OCI-LY3 (cell line): Measurements from ENCODE around the gene NR1H3.

Experiments used
- H2AFZ ChIP-seq: fragments of 200-600, 300-600 bp; shearing (Covaris generic); 2 replicates; pipeline ENCODE4 v1.6.0; 2014; ENCODE audit warnings: antibody characterized with exemption, low read depth, low read length
- H3K27ac ChIP-seq: fragments of 200-600, 300-600 bp; sonication (generic); 2 replicates; pipeline ENCODE4 v1.5.1; 2014; ENCODE audit warnings: mild to moderate bottlenecking, low read length, moderate library complexity, mixed read lengths
- H3K27me3 ChIP-seq: fragments of 200-600, 300-600 bp; sonication (generic); 2 replicates; pipeline ENCODE4 v1.6.1; 2014; ENCODE audit warnings: low read depth, low read length, mixed read lengths
- H3K36me3 ChIP-seq: fragments of 200-600, 300-600 bp; sonication (generic); replicated peaks from 2 replicates; pipeline ENCODE3; 2014; ENCODE audit warnings: low read depth, low read length, mixed read lengths
- H3K4me1 ChIP-seq: fragments of 300-600, 200-600 bp; sonication (generic); 2 replicates; pipeline ENCODE4 v1.6.1; 2014; ENCODE audit warnings: low read length, mixed read lengths
- H3K4me2 ChIP-seq: fragments of 200-600, 300-600 bp; sonication (generic); 2 replicates; pipeline ENCODE4 v1.6.1; 2014; ENCODE audit warnings: low read length, mixed read lengths
- H3K4me3 ChIP-seq: fragments of 300-600, 200-600 bp; sonication (generic); 2 replicates; pipeline ENCODE4 v1.5.1; 2014; ENCODE audit warnings: antibody characterized with exemption, mild to moderate bottlenecking, low read length, moderate library complexity
- H3K79me2 ChIP-seq: fragments of 300-600, 200-600 bp; shearing (Covaris generic); 2 replicates; pipeline ENCODE4 v1.6.1; 2014; ENCODE audit warnings: mild to moderate bottlenecking, low read length, mixed read lengths
- H3K9ac ChIP-seq: fragments of 300-600, 200-600 bp; shearing (Covaris generic); 2 replicates; pipeline ENCODE4 v1.6.0; 2014; ENCODE audit warnings: mild to moderate bottlenecking, low read length, moderate library complexity
- H3K9me3 ChIP-seq: fragments of 200-600, 300-600 bp; shearing (Covaris generic); 2 replicates; pipeline ENCODE4 v1.6.1; 2014; ENCODE audit warnings: low read length, mixed read lengths; ENCODE audit not compliant: insufficient read depth
- H4K20me1 ChIP-seq: fragments of 200-600, 300-600 bp; sonication (generic); 2 replicates; pipeline ENCODE4 v1.6.1; 2016; ENCODE audit warnings: low read length, mixed read lengths; ENCODE audit not compliant: insufficient read depth
- EZH2phosphoT487 ChIP-seq: fragments of 200-600 bp; shearing (Covaris generic); IDR thresholded peaks from 2 replicates; pipeline ENCODE4 v1.6.1; 2018; ENCODE audit warnings: antibody characterized with exemption, mixed run types, low read depth
- TF ChIP-seq, protein P1 (sequence below): fragments of 200-600, 300-600 bp; sonication (generic); IDR thresholded peaks from 2 replicates; pipeline ENCODE4 v1.5.1; 2014; ENCODE audit warnings: antibody characterized with exemption, low read length, low read depth

NR1H3 gene

DNA sequence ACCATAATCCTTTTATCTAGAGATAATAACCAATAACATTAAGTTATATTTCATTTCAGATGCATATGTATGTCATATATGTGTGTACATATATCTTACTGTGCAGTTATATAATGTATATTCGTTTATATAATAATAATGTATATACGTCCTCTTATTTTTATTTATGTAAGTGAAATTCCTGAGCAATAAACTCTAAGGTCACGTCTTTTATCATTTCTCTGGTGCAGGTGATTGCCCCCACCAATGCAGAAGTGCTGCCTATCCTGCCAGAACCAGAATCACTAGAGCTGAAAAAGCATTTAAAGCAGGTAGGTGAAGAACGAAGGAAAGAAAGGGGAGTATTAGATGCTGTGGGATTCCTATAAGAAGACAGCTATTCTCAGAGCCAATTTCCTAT, 21.0 kb downstream of the NR1H3 start:
- H3K27me3 ChIP-seq, result no peaks in the 10 kb centered on the region
- H3K4me3 ChIP-seq, result no peak overlapping the region
- no peak overlapping the region for H3K4me2 ChIP-seq
- H3K9ac ChIP-seq, result no peak overlapping the region
- H3K79me2 ChIP-seq, result peaks cover 6% of the 10 kb centered on the region
- no peaks in the 10 kb centered on the region for H4K20me1 ChIP-seq
- no peak for TF ChIP-seq EZH2phosphoT487
- TF ChIP-seq, protein P1, sequence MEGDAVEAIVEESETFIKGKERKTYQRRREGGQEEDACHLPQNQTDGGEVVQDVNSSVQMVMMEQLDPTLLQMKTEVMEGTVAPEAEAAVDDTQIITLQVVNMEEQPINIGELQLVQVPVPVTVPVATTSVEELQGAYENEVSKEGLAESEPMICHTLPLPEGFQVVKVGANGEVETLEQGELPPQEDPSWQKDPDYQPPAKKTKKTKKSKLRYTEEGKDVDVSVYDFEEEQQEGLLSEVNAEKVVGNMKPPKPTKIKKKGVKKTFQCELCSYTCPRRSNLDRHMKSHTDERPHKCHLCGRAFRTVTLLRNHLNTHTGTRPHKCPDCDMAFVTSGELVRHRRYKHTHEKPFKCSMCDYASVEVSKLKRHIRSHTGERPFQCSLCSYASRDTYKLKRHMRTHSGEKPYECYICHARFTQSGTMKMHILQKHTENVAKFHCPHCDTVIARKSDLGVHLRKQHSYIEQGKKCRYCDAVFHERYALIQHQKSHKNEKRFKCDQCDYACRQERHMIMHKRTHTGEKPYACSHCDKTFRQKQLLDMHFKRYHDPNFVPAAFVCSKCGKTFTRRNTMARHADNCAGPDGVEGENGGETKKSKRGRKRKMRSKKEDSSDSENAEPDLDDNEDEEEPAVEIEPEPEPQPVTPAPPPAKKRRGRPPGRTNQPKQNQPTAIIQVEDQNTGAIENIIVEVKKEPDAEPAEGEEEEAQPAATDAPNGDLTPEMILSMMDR, result no peak
- no peak overlapping the region for H2AFZ ChIP-seq
- no peak overlapping the region for H3K27ac ChIP-seq
- peaks cover 54% of the 10 kb centered on the region for H3K36me3 ChIP-seq
- H3K9me3 ChIP-seq, result no peaks in the 10 kb centered on the region
- no peaks in the 10 kb centered on the region for H3K4me1 ChIP-seq

DNA sequence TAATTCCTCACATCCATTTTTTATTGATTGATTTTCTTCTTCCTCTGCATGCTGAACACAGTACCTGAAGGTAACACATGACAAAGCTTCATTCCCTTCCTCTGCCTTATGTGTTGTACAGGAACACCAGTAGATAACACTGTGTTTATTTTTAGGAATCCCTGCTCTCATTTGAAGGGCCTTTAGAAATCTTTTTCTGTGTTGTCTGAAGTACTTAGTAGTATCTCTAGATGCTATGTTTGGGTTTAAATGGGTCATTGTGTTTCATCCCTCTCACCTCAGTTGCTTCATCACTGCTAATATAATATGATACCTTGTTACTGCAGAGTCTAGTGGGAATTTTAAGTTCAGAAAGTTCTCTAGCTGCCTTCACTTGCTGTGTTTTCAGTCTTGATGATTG, 22.3 kb downstream of the NR1H3 start:
- Histone ChIP-seq H3K36me3 (peaks cover 57% of the 10 kb centered on the region), H3K9ac (no peak overlapping the region), H3K4me1 (no peaks in the 10 kb centered on the region), H2AFZ (no peak overlapping the region), H4K20me1 (no peaks in the 10 kb centered on the region), H3K79me2 (no peaks in the 10 kb centered on the region), H3K27me3 (no peaks in the 10 kb centered on the region), H3K4me3 (no peak overlapping the region), H3K9me3 (no peaks in the 10 kb centered on the region), H3K27ac (no peak overlapping the region), H3K4me2 (no peak overlapping the region)
- no peak for TF ChIP-seq EZH2phosphoT487
- TF ChIP-seq, protein P1, result no peak

DNA sequence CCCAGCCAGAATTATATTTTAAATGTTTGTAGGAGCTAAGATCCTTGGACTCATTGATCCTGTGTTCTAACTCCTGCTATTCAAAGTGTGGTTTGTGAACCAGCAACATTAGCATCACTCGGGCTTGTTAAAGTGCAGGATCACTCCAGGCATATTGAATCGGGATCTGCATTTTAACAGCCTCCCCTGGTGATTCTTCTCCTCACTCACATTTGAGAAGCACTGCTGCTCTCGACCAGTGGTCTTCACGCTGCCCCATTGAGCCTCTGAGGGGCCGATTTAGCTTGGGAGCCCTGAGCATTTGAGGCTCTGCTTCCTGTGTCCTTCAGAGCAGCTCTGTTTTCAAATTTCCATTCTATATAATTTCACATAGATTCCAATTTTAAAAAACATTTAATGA, 23.1 kb downstream of the NR1H3 start:
- TF ChIP-seq, protein P1, result no peak
- no peak for TF ChIP-seq EZH2phosphoT487
- Histone ChIP-seq H3K27ac (no peak overlapping the region), H3K4me1 (no peaks in the 10 kb centered on the region)

DNA sequence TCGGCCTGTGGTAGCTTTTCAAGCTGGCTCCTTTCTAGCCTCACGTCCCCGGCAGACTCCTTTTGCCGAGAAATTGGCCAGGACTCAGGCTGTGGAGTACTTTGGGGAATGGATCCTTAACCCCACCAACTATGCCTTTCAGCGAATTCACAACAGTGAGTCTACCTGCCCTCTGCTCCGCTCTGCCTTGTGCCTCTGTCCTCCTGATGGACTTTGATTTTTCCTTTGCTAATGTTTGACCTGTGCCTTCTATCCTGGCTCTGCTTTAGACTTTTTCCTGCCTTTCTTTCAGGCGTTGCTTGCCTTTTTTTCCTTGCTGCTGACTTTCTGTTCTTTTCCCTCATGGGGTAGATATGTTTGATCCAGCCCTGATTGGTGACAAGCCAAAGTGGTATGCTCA, 24.7 kb downstream of the NR1H3 start:
- Histone ChIP-seq H3K4me3 (no peak overlapping the region), H3K9ac (no peak overlapping the region), H3K4me2 (no peak overlapping the region), H3K79me2 (no peaks in the 10 kb centered on the region), H2AFZ (no peak overlapping the region), H3K4me1 (no peaks in the 10 kb centered on the region), H3K36me3 (peaks cover 56% of the 10 kb centered on the region), H3K27me3 (no peaks in the 10 kb centered on the region), H4K20me1 (no peaks in the 10 kb centered on the region), H3K9me3 (no peaks in the 10 kb centered on the region), H3K27ac (no peak overlapping the region)
- TF ChIP-seq, protein P1, result no peak
- TF ChIP-seq EZH2phosphoT487, result no peak

More for the DNA sequence above, 23.1 kb downstream of the NR1H3 start:
- Histone ChIP-seq H3K79me2 (no peaks in the 10 kb centered on the region), H3K9me3 (no peaks in the 10 kb centered on the region), H3K36me3 (peaks cover 59% of the 10 kb centered on the region), H3K9ac (no peak overlapping the region), H3K4me2 (no peak overlapping the region), H3K4me3 (no peak overlapping the region), H3K27me3 (no peaks in the 10 kb centered on the region), H4K20me1 (no peaks in the 10 kb centered on the region), H2AFZ (no peak overlapping the region)
